HG03039 (cell line): Measurements from ENCODE around the gene SYS1.
"Not testable (repeated sequence)": the region's sequence is repeated elsewhere in the genome, so short reads cannot be mapped to it uniquely, and the experiment has no call there.

Experiments used
- ATAC-seq: cut with Tn5 transposase; IDR thresholded peaks from one replicate; pipeline ENCODE4 v1.9.1; 2021; ENCODE audit warnings: mild to moderate bottlenecking, moderate library complexity; ENCODE audit not compliant: unreplicated experiment

Gene SYS1

GRCh38 chr20:45339799-45340198, 23.2 kb upstream of the SYS1 start:
- no peak for ATAC-seq

GRCh38 chr20:45340236-45340847, 22.6 kb upstream of the SYS1 start:
- ATAC-seq = no peak

GRCh38 chr20:45340951-45341350, 22.0 kb upstream of the SYS1 start:
- no peak for ATAC-seq

GRCh38 chr20:45341579-45341938, 21.4 kb upstream of the SYS1 start:
- ATAC-seq = no peak

- no peak for ATAC-seq
These were observed 20.8 kb upstream of the SYS1 start for GRCh38 chr20:45341939-45342854.

GRCh38 chr20:45342855-45343531, 20.0 kb upstream of the SYS1 start:
- no peak for ATAC-seq

GRCh38 chr20:45343532-45344167, 19.3 kb upstream of the SYS1 start:
- ATAC-seq = no peak

GRCh38 chr20:45344168-45344860, 18.6 kb upstream of the SYS1 start:
- ATAC-seq = no peak

GRCh38 chr20:45345104-45345936, 17.6 kb upstream of the SYS1 start:
- ATAC-seq = no peak

- no peak for ATAC-seq
These were observed 16.7 kb upstream of the SYS1 start for GRCh38 chr20:45346291-45346718.

GRCh38 chr20:45346851-45347250, 16.1 kb upstream of the SYS1 start:
- ATAC-seq = no peak

GRCh38 chr20:45347297-45347935, 15.5 kb upstream of the SYS1 start:
- no peak for ATAC-seq

GRCh38 chr20:45347936-45348778, 14.8 kb upstream of the SYS1 start, which contains the start of gene SDC4:
Gene SDC4, minus strand, starts transcription at chr20:45348424. Its CDS starts 40 bp downstream, at chr20:45348384.
- no peak for ATAC-seq

- ATAC-seq = no peak
These were observed 12.7 kb upstream of the SYS1 start for GRCh38 chr20:45350217-45350616.

- not testable (repeated sequence) for ATAC-seq
These were observed 12.2 kb upstream of the SYS1 start for GRCh38 chr20:45350795-45351194.

GRCh38 chr20:45352729-45353128, 10.2 kb upstream of the SYS1 start:
- no peak for ATAC-seq

GRCh38 chr20:45353746-45354145, 9.2 kb upstream of the SYS1 start:
- ATAC-seq = no peak
